MCF 10A (cell line): Measurements from ENCODE around the gene CYP4A11. TPM values are rescaled to one million over a fixed set of nuclear protein-coding genes. Genes with fewer than 3 reads are reported as not detected.
"Not testable (repeated sequence)": the region's sequence is repeated elsewhere in the genome, so short reads cannot be mapped to it uniquely, and the experiment has no call there.

ENCODE experiments used
- Bru-seq: library from RNA; stranded (reverse); fragments of 400-500 nt; gene quantifications from one replicate; lab custom pipeline; 2021; lab: Mats Ljungman, UMichigan
- BruChase-seq, 2 experiments: library from RNA; stranded (reverse); fragments of 400-500 nt; gene quantifications; one replicate each; lab custom pipeline; 2021; lab: Mats Ljungman, UMichigan
- BruUV-seq: library from RNA; stranded (reverse); fragments of 400-500 nt; replicated peaks from 2 replicates; lab custom pipeline; 2021; lab: Mats Ljungman, UMichigan
- CTCF ChIA-PET: fragments of 300-600 bp; sonication (Branson Sonifier 250); formaldehyde crosslinking; extraction: SDS; loops from one replicate; lab custom pipeline; 2021; ENCODE audit warnings: antibody characterized with exemption, inconsistent platforms; lab: Yijun Ruan, JAX
- POLR2A ChIA-PET: fragments of 300-600, 350-650 bp; sonication (Branson Sonifier 250); formaldehyde crosslinking; extraction: SDS; loops from one replicate; lab custom pipeline; 2020; ENCODE audit warnings: antibody characterized with exemption, inconsistent platforms; lab: Yijun Ruan, JAX
- DNase-seq: peaks from one replicate; pipeline ENCODE4 v3.0.0-alpha.2; 2018; ENCODE audit not compliant: unreplicated experiment
- H3K27ac Mint-ChIP-seq: one replicate; pipeline ENCODE4 v1.8.0; 2022; ENCODE audit warnings: mild to moderate bottlenecking, low read depth, mixed read lengths; ENCODE audit not compliant: unreplicated experiment
- H3K27me3 Mint-ChIP-seq: one replicate; pipeline ENCODE4 v1.8.0; 2022; ENCODE audit warnings: mixed read lengths; ENCODE audit not compliant: insufficient read depth, unreplicated experiment
- H3K36me3 Mint-ChIP-seq: one replicate; pipeline ENCODE4 v1.8.0; 2022; ENCODE audit warnings: mild to moderate bottlenecking, moderate library complexity, mixed read lengths; ENCODE audit not compliant: insufficient read depth, unreplicated experiment
- H3K4me1 Mint-ChIP-seq: one replicate; pipeline ENCODE4 v1.8.0; 2022; ENCODE audit warnings: mixed read lengths; ENCODE audit not compliant: insufficient read depth, unreplicated experiment
- H3K4me3 Mint-ChIP-seq: one replicate; pipeline ENCODE4 v1.8.0; 2022; ENCODE audit warnings: mild to moderate bottlenecking, moderate library complexity, mixed read lengths; ENCODE audit not compliant: unreplicated experiment
- H3K9me3 Mint-ChIP-seq: one replicate; pipeline ENCODE4 v1.8.0; 2022; ENCODE audit warnings: mixed read lengths; ENCODE audit not compliant: unreplicated experiment
- CTCF ChIP-seq: fragments of 200-600 bp; IDR thresholded peaks from one replicate; pipeline ENCODE4 v1.8.0; 2022; ENCODE audit warnings: antibody characterized with exemption, mild to moderate bottlenecking; ENCODE audit not compliant: unreplicated experiment
- intact Hi-C: fragments of 100-400 bp; cut with micrococcal nuclease; formaldehyde crosslinking; loops from 2 replicates; pipeline ENCODE4 v1.14.1; 2022
- long read RNA-seq: library from polyadenylated mRNA; stranded (forward); transcript quantifications from one replicate; pipeline ENCODE4 v2.0.0, GENCODE V29; 2022
- total RNA-seq: library from RNA; stranded (reverse); gene quantifications from 2 replicates; pipeline ENCODE4 v1.2.3, GENCODE V29; 2022

Gene CYP4A11
- not detected in 2 replicates for total RNA-seq
- percentile 8 among the genes with signal in this experiment for Bru-seq, nascent RNA
- BruChase-seq, experiment 1, labeled RNA remaining after a 6-hour chase = percentile 7 among the genes with signal in this experiment
- percentile 10 among the genes with signal in this experiment for BruChase-seq, experiment 2, labeled RNA remaining after a 2-hour chase
- long read RNA-seq = 0 reads

DNA sequence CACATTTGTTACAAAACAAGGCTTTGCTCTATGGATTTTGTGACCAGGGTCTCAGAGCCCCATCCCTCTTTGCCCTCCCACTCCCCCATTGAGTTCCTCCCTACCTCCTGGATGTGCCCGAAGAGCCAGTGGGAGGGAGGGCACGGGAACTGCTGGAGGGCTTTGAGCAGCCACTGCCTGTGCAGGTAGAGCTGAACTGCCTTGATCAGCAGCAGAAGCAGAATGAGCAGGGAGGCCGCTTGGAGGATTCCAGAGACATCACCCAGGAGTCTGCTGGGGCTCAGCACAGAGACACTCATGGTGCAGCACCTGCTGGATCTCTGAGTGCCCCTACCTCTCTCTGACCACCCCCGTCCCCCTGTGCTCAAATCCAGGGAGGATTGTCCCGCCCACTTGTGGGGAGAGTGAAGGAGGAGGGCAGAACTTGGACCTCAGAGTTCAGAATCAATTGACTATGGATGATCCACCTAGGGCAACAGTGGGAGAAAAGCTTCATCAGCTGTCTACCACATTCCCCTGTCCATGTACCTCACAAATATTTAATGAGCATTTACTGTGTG, at the start of gene CYP4A11:
CYP4A11 (minus strand) TSS at position 342 of the 560 bp plus-strand sequence; CDS start at position 299, 43 bp downstream.
- CTCF ChIA-PET = no interaction called here
- peaks cover 9% of the 10 kb centered on the region for H3K4me1 Mint-ChIP-seq
- BruUV-seq = no TSS peak
- DNase-seq = no peak
- peaks cover 11% of the 10 kb centered on the region for H3K27me3 Mint-ChIP-seq
- no peaks in the 10 kb centered on the region for H3K36me3 Mint-ChIP-seq
- no peak for TF ChIP-seq CTCF
- intact Hi-C loops = no loop called here
- POLR2A ChIA-PET = no interaction called here
- no peaks in the 10 kb centered on the region for H3K9me3 Mint-ChIP-seq
- H3K27ac Mint-ChIP-seq = no peak within 1 kb of the TSS
- no peak within 1 kb of the TSS for H3K4me3 Mint-ChIP-seq

DNA sequence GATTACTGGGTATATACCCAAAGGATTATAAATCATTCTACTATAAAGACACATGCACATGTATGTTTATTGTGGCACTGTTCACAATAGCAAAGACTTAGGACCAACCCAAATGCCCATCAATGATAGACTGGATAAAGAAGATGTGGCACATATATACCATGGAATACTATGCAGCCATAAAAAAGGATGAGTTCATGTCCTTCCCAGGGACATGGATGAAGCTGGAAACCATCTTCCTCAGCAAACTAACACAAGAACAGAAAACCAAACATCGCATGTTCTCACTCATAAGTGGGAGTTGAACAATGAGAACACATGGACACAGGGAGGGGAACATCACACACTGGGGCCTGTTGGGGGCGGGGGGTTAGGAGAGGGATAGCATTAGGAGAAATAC, 49.3 kb upstream of the CYP4A11 start:
- not testable (repeated sequence) for DNase-seq, H3K9me3 Mint-ChIP-seq, H3K4me3 Mint-ChIP-seq, H3K27ac Mint-ChIP-seq, BruUV-seq, H3K36me3 Mint-ChIP-seq, H3K4me1 Mint-ChIP-seq
- POLR2A ChIA-PET = interaction anchor here (1.6 kb wide), 1 partner anchor 16 kb away, joined by 3 read pairs; no protein-coding TSS in a partner anchor
- CTCF ChIA-PET = interaction anchor here (1.0 to 5.4 kb wide), 7 partner anchors 9 to 243 kb away, joined by 3 to 60 read pairs (median 5); no protein-coding TSS in a partner anchor
- intact Hi-C loops = loop anchor here (5.0 to 10.0 kb wide), 2 partner anchors 113 to 184 kb away; no protein-coding TSS in a partner anchor
- peaks cover 10% of the 10 kb centered on the region for H3K27me3 Mint-ChIP-seq

DNA sequence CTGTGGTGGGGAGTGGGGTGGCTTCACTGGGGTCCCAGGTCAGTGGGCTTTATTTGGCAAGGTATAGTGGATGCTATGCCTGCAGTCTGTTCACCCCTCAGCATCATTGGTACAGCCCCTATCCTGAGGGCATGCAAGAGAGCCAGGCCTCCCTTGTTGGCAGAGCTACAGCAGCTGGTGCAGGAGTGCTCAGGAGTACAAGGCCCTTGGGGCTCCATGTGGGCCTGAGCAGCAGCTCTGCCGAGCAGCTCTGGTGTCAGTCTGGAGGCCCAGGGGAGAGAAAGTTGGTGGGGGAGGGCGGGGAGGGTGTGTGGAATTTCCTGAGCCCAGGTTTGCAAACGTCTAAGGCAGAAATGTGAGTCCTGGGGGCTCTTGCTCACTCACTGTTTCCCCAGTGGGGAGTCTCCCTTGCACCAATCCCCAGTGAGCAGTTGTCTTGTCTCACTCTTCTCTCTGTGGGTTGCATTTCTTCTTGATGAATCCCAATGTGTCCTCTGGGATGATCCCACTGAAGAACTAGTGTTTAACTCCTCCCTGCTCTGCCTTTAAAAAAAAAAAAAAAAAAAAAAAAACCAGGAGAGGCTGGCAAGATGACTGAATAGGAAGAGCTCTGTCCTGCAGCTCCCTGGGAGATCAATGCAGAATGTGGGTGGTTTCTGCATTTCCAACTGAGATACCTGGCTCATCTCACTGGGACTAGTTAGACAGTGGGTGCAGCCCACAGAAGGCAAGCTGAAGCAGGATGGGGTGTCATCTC, 42.7 kb upstream of the CYP4A11 start:
- POLR2A ChIA-PET = no interaction called here

More for the DNA sequence above, 42.7 kb upstream of the CYP4A11 start:
- CTCF ChIA-PET = interaction anchor here (0.6 to 1.4 kb wide), 3 partner anchors 20 to 226 kb away, joined by 3 to 6 read pairs (median 3); no protein-coding TSS in a partner anchor
- H3K27ac Mint-ChIP-seq = no peak overlapping the region
- no TSS peak for BruUV-seq
- DNase-seq = no peak
- H3K36me3 Mint-ChIP-seq = no peaks in the 10 kb centered on the region
- H3K4me1 Mint-ChIP-seq = no peaks in the 10 kb centered on the region
- peaks cover 4% of the 10 kb centered on the region for H3K9me3 Mint-ChIP-seq
- H3K27me3 Mint-ChIP-seq = peaks cover 17% of the 10 kb centered on the region
- H3K4me3 Mint-ChIP-seq = no peak overlapping the region
- intact Hi-C loops = no loop called here
- no peak for TF ChIP-seq CTCF
